Measurements from ENCODE around the gene ADAM23.

The ADAM23 gene

GRCh38 chr2:206527153-206527552 lies 83.8 kb downstream of the ADAM23 start:
- no peaks in the 10 kb centered on the region for H3K36me3 Mint-ChIP-seq (ENCODE audit: insufficient read depth)
- no peak overlapping the region for H3K4me3 Mint-ChIP-seq
- no peaks in the 10 kb centered on the region for H3K9me3 Mint-ChIP-seq
- H3K4me1 Mint-ChIP-seq, result peaks cover 8% of the 10 kb centered on the region
- DNase-seq (ENCODE audit: low spot score in 2 of 2) (no peak), ATAC-seq (replicated peaks; ENCODE audit: extremely low read depth, poor library complexity, severe bottlenecking) (no peak)
- no peak overlapping the region for H3K27ac Mint-ChIP-seq (ENCODE audit: low read depth)
- H3K27me3 Mint-ChIP-seq, result peaks cover 11% of the 10 kb centered on the region

- no peaks in the 10 kb centered on the region for H3K36me3 Mint-ChIP-seq (ENCODE audit: insufficient read depth)
- no peaks in the 10 kb centered on the region for H3K9me3 Mint-ChIP-seq
- peaks cover 24% of the 10 kb centered on the region for H3K27me3 Mint-ChIP-seq
- DNase-seq (ENCODE audit: low spot score in 2 of 2) (no peak), ATAC-seq (replicated peaks; ENCODE audit: extremely low read depth, poor library complexity, severe bottlenecking) (peak; percentile 72)
- H3K4me3 Mint-ChIP-seq, result peak overlapping the region; percentile 42
- H3K4me1 Mint-ChIP-seq, result peaks cover 8% of the 10 kb centered on the region
- no peak overlapping the region for H3K27ac Mint-ChIP-seq (ENCODE audit: low read depth)
Measured at GRCh38 chr2:206530727-206531126, 87.4 kb downstream of the ADAM23 start.

GRCh38 chr2:206531996-206532543 lies 88.7 kb downstream of the ADAM23 start:
- Mint-ChIP-seq H3K9me3 (no peaks in the 10 kb centered on the region), H3K4me3 (no peak overlapping the region), H3K27me3 (peaks cover 28% of the 10 kb centered on the region), H3K4me1 (peaks cover 8% of the 10 kb centered on the region), H3K36me3 (ENCODE audit: insufficient read depth) (no peaks in the 10 kb centered on the region), H3K27ac (ENCODE audit: low read depth) (no peak overlapping the region)
- DNase-seq (ENCODE audit: low spot score in 2 of 2), result no peak
- no peak for ATAC-seq (replicated peaks; ENCODE audit: extremely low read depth, poor library complexity, severe bottlenecking)

- ATAC-seq (replicated peaks; ENCODE audit: extremely low read depth, poor library complexity, severe bottlenecking) (no peak), DNase-seq (ENCODE audit: low spot score in 2 of 2) (no peak)
- no peaks in the 10 kb centered on the region for H3K9me3 Mint-ChIP-seq
- H3K4me3 Mint-ChIP-seq, result no peak overlapping the region
- H3K27me3 Mint-ChIP-seq, result peaks cover 28% of the 10 kb centered on the region
- no peaks in the 10 kb centered on the region for H3K36me3 Mint-ChIP-seq (ENCODE audit: insufficient read depth)
- H3K4me1 Mint-ChIP-seq, result peaks cover 8% of the 10 kb centered on the region
- no peak overlapping the region for H3K27ac Mint-ChIP-seq (ENCODE audit: low read depth)
Measured at GRCh38 chr2:206533977-206534376, 90.6 kb downstream of the ADAM23 start.

GRCh38 chr2:206535260-206535986 lies 92.1 kb downstream of the ADAM23 start:
- ATAC-seq (replicated peaks; ENCODE audit: extremely low read depth, poor library complexity, severe bottlenecking) (no peak), DNase-seq (ENCODE audit: low spot score in 2 of 2) (no peak)
- peaks cover 26% of the 10 kb centered on the region for H3K27me3 Mint-ChIP-seq
- no peak overlapping the region for H3K4me3 Mint-ChIP-seq
- H3K4me1 Mint-ChIP-seq, result peaks cover 8% of the 10 kb centered on the region
- H3K9me3 Mint-ChIP-seq, result no peaks in the 10 kb centered on the region
- H3K27ac Mint-ChIP-seq (ENCODE audit: low read depth), result no peak overlapping the region
- no peaks in the 10 kb centered on the region for H3K36me3 Mint-ChIP-seq (ENCODE audit: insufficient read depth)

GRCh38 chr2:206540757-206541156 lies 97.4 kb downstream of the ADAM23 start:
- Mint-ChIP-seq H3K27me3 (peaks cover 3% of the 10 kb centered on the region), H3K4me1 (no peaks in the 10 kb centered on the region), H3K9me3 (no peaks in the 10 kb centered on the region), H3K36me3 (ENCODE audit: insufficient read depth) (no peaks in the 10 kb centered on the region), H3K27ac (ENCODE audit: low read depth) (no peak overlapping the region), H3K4me3 (no peak overlapping the region)
- DNase-seq (ENCODE audit: low spot score in 2 of 2) (no peak), ATAC-seq (replicated peaks; ENCODE audit: extremely low read depth, poor library complexity, severe bottlenecking) (no peak)

GRCh38 chr2:206543073-206543472 lies 99.7 kb downstream of the ADAM23 start:
- ATAC-seq (replicated peaks; ENCODE audit: extremely low read depth, poor library complexity, severe bottlenecking) (no peak), DNase-seq (ENCODE audit: low spot score in 2 of 2) (no peak)
- H3K4me3 Mint-ChIP-seq, result no peak overlapping the region
- H3K27ac Mint-ChIP-seq (ENCODE audit: low read depth), result no peak overlapping the region
- H3K36me3 Mint-ChIP-seq (ENCODE audit: insufficient read depth), result no peaks in the 10 kb centered on the region
- no peaks in the 10 kb centered on the region for H3K4me1 Mint-ChIP-seq
- H3K9me3 Mint-ChIP-seq, result no peaks in the 10 kb centered on the region
- no peaks in the 10 kb centered on the region for H3K27me3 Mint-ChIP-seq

- Mint-ChIP-seq H3K4me3 (no peak overlapping the region), H3K36me3 (ENCODE audit: insufficient read depth) (no peaks in the 10 kb centered on the region), H3K27me3 (no peaks in the 10 kb centered on the region), H3K9me3 (no peaks in the 10 kb centered on the region), H3K27ac (ENCODE audit: low read depth) (no peak overlapping the region), H3K4me1 (no peaks in the 10 kb centered on the region)
- no peak for DNase-seq (ENCODE audit: low spot score in 2 of 2)
- ATAC-seq (replicated peaks; ENCODE audit: extremely low read depth, poor library complexity, severe bottlenecking), result no peak
Measured at GRCh38 chr2:206548383-206548782, 105.1 kb downstream of the ADAM23 start.

GRCh38 chr2:206555721-206556120 lies 112.4 kb downstream of the ADAM23 start:
- Mint-ChIP-seq H3K27me3 (peaks cover 11% of the 10 kb centered on the region), H3K9me3 (no peaks in the 10 kb centered on the region), H3K4me3 (no peak overlapping the region), H3K27ac (ENCODE audit: low read depth) (no peak overlapping the region), H3K36me3 (ENCODE audit: insufficient read depth) (peaks cover 2% of the 10 kb centered on the region), H3K4me1 (no peaks in the 10 kb centered on the region)
- ATAC-seq (replicated peaks; ENCODE audit: extremely low read depth, poor library complexity, severe bottlenecking), result no peak
- DNase-seq (ENCODE audit: low spot score in 2 of 2), result no peak

- Mint-ChIP-seq H3K27ac (ENCODE audit: low read depth) (no peak overlapping the region), H3K4me1 (no peaks in the 10 kb centered on the region)
Measured at GRCh38 chr2:206556357-206556949, 113.1 kb downstream of the ADAM23 start.

GRCh38 chr2:206557321-206557720 lies 114.0 kb downstream of the ADAM23 start:
- Mint-ChIP-seq H3K27me3 (peaks cover 11% of the 10 kb centered on the region), H3K27ac (ENCODE audit: low read depth) (no peak overlapping the region), H3K4me3 (no peak overlapping the region), H3K36me3 (ENCODE audit: insufficient read depth) (peaks cover 2% of the 10 kb centered on the region), H3K9me3 (no peaks in the 10 kb centered on the region), H3K4me1 (no peaks in the 10 kb centered on the region)
- ATAC-seq (replicated peaks; ENCODE audit: extremely low read depth, poor library complexity, severe bottlenecking) (no peak), DNase-seq (ENCODE audit: low spot score in 2 of 2) (no peak)

More at GRCh38 chr2:206556357-206556949, 113.1 kb downstream of the ADAM23 start:
- Mint-ChIP-seq H3K36me3 (ENCODE audit: insufficient read depth) (peaks cover 2% of the 10 kb centered on the region), H3K9me3 (no peaks in the 10 kb centered on the region), H3K27me3 (peaks cover 11% of the 10 kb centered on the region), H3K4me3 (no peak overlapping the region)
- DNase-seq (ENCODE audit: low spot score in 2 of 2), result no peak
- ATAC-seq (replicated peaks; ENCODE audit: extremely low read depth, poor library complexity, severe bottlenecking), result no peak

- no peak for ATAC-seq (replicated peaks; ENCODE audit: extremely low read depth, poor library complexity, severe bottlenecking)
- Mint-ChIP-seq H3K4me1 (no peaks in the 10 kb centered on the region), H3K27ac (ENCODE audit: low read depth) (no peak overlapping the region), H3K36me3 (ENCODE audit: insufficient read depth) (peaks cover 2% of the 10 kb centered on the region), H3K9me3 (no peaks in the 10 kb centered on the region), H3K27me3 (peaks cover 11% of the 10 kb centered on the region), H3K4me3 (no peak overlapping the region)
- no peak for DNase-seq (ENCODE audit: low spot score in 2 of 2)
Measured at GRCh38 chr2:206558492-206558891, 115.2 kb downstream of the ADAM23 start.

- H3K4me1 Mint-ChIP-seq, result no peaks in the 10 kb centered on the region
- DNase-seq (ENCODE audit: low spot score in 2 of 2) (no peak), ATAC-seq (replicated peaks; ENCODE audit: extremely low read depth, poor library complexity, severe bottlenecking) (no peak)
- no peak overlapping the region for H3K4me3 Mint-ChIP-seq
- no peaks in the 10 kb centered on the region for H3K9me3 Mint-ChIP-seq
- no peak overlapping the region for H3K27ac Mint-ChIP-seq (ENCODE audit: low read depth)
- H3K36me3 Mint-ChIP-seq (ENCODE audit: insufficient read depth), result no peaks in the 10 kb centered on the region
- H3K27me3 Mint-ChIP-seq, result no peaks in the 10 kb centered on the region
Measured at GRCh38 chr2:206561962-206562361, 118.6 kb downstream of the ADAM23 start.

All from central memory CD8-positive, alpha-beta T cell (primary cell).